Lower lobe of right lung (tissue), 2 donors: ENCODE results near the gene CEP72. TPM values are rescaled to one million over a fixed set of nuclear protein-coding genes. Genes with fewer than 3 reads are reported as not detected.

Experiments
- ATAC-seq, 2 donors: fragments of 200-7000 bp; cut with Tn5 transposase; one replicate each; pipeline ENCODE4 v1.9.1; 2020 to 2022; ENCODE audit warnings: mild to moderate bottlenecking in 2 of 2, moderate library complexity in 2 of 2
- DNase-seq: peaks from one replicate; pipeline ENCODE4 v3.0.0-alpha.2; 2020
- H3K27ac ChIP-seq: fragments of 200-600 bp; one replicate; pipeline ENCODE4 v1.8.0; 2022
- H3K27me3 ChIP-seq: fragments of 200-600 bp; one replicate; pipeline ENCODE4 v1.8.0; 2022; ENCODE audit warnings: low read depth
- H3K36me3 ChIP-seq: fragments of 200-600 bp; one replicate; pipeline ENCODE4 v1.8.0; 2022; ENCODE audit warnings: mild to moderate bottlenecking
- H3K4me1 ChIP-seq: fragments of 200-600 bp; one replicate; pipeline ENCODE4 v1.8.0; 2022
- H3K4me3 ChIP-seq: fragments of 200-600 bp; one replicate; pipeline ENCODE4 v1.8.0; 2022; ENCODE audit warnings: mild to moderate bottlenecking
- H3K9me3 ChIP-seq: fragments of 200-600 bp; one replicate; pipeline ENCODE4 v1.8.0; 2022
- CTCF ChIP-seq: fragments of 200-600 bp; IDR thresholded peaks from one replicate; pipeline ENCODE4 v1.8.0; 2022; ENCODE audit warnings: antibody characterized with exemption, mild to moderate bottlenecking
- intact Hi-C: fragments of 100-400 bp; cut with DNase I; formaldehyde crosslinking; loops from one replicate; pipeline ENCODE4 v1.11.0; 2022
- total RNA-seq: library from RNA; stranded (reverse); fragmentation: NEBNext Ultra II Directional; extraction: Animal tissue kit (Norgen Biotek cat#: 25700); gene quantifications from one replicate; pipeline ENCODE4 v1.2.1, GENCODE V29; 2021
- donor health status: DM: no; HTN: yes; CAD: no; lungs with severe emphysema.

CEP72 gene
- total RNA-seq, 1 donor from 2014 or later, result 10.6 TPM

GRCh38 chr5:598564-598890, 13.6 kb upstream of the CEP72 start:
- H3K27ac ChIP-seq, result no peak overlapping the region
- peaks cover 39% of the 10 kb centered on the region for H3K27me3 ChIP-seq
- no peaks in the 10 kb centered on the region for H3K4me1 ChIP-seq
- H3K36me3 ChIP-seq, result no peaks in the 10 kb centered on the region
- ATAC-seq, result no peak
- intact Hi-C loops, result no loop called here
- no peak for TF ChIP-seq CTCF
- H3K9me3 ChIP-seq, result no peaks in the 10 kb centered on the region
- H3K4me3 ChIP-seq, result no peak overlapping the region
- no peak for DNase-seq

GRCh38 chr5:600886-601541, 11.1 kb upstream of the CEP72 start:
- H3K36me3 ChIP-seq, result no peaks in the 10 kb centered on the region
- peaks cover 40% of the 10 kb centered on the region for H3K27me3 ChIP-seq
- intact Hi-C loops, result no loop called here

GRCh38 chr5:601771-602465, 10.2 kb upstream of the CEP72 start:
- Histone ChIP-seq H3K27ac (no peak overlapping the region), H3K4me3 (no peak overlapping the region), H3K36me3 (no peaks in the 10 kb centered on the region), H3K27me3 (peaks cover 44% of the 10 kb centered on the region), H3K9me3 (no peaks in the 10 kb centered on the region), H3K4me1 (no peaks in the 10 kb centered on the region)
- DNase-seq (no peak), ATAC-seq (peak in 1 of 2 donors; percentile 19)
- no peak for TF ChIP-seq CTCF
- intact Hi-C loops, result no loop called here

More at GRCh38 chr5:600886-601541, 11.1 kb upstream of the CEP72 start:
- Histone ChIP-seq H3K4me3 (no peak overlapping the region), H3K4me1 (no peaks in the 10 kb centered on the region), H3K9me3 (no peaks in the 10 kb centered on the region), H3K27ac (no peak overlapping the region)
- no peak for ATAC-seq
- no peak for TF ChIP-seq CTCF
- no peak for DNase-seq

- H3K36me3 ChIP-seq, result no peaks in the 10 kb centered on the region
- no peak for ATAC-seq
- no peak for DNase-seq
- no peak overlapping the region for H3K27ac ChIP-seq
- H3K4me3 ChIP-seq, result no peak overlapping the region
- H3K27me3 ChIP-seq, result peaks cover 47% of the 10 kb centered on the region
- no peaks in the 10 kb centered on the region for H3K4me1 ChIP-seq
- no peaks in the 10 kb centered on the region for H3K9me3 ChIP-seq
- intact Hi-C loops, result no loop called here
- TF ChIP-seq CTCF, result no peak
Observed at GRCh38 chr5:602466-603035, 9.6 kb upstream of the CEP72 start.

GRCh38 chr5:603081-603998, 8.8 kb upstream of the CEP72 start:
- Histone ChIP-seq H3K4me1 (no peaks in the 10 kb centered on the region), H3K4me3 (no peak overlapping the region), H3K27me3 (peaks cover 53% of the 10 kb centered on the region), H3K27ac (no peak overlapping the region), H3K9me3 (no peaks in the 10 kb centered on the region), H3K36me3 (no peaks in the 10 kb centered on the region)
- peak in 1 of 2 donors; percentile 12 for ATAC-seq
- intact Hi-C loops, result no loop called here
- no peak for TF ChIP-seq CTCF
- no peak for DNase-seq
